GM23248 (cell line): Measurements from ENCODE around the gene SLC38A5. TPM values are rescaled to one million over a fixed set of nuclear protein-coding genes. Genes with fewer than 3 reads are reported as not detected.

ENCODE experiments used
- DNase-seq: peaks from one replicate; pipeline ENCODE4 v3.0.0-alpha.2; 2015
- H2AFZ ChIP-seq: fragments of 200-600 bp; sonication (generic); 2 replicates; pipeline ENCODE4 v1.6.1; 2016; ENCODE audit warnings: antibody characterized with exemption
- H3F3A ChIP-seq: fragments of 200-600 bp; sonication (generic); 2 replicates; pipeline ENCODE4 v1.6.1; 2016; ENCODE audit warnings: mild to moderate bottlenecking, antibody characterized with exemption, mixed run types; ENCODE audit not compliant: insufficient read depth
- H3K27ac ChIP-seq: fragments of 200-600 bp; sonication (generic); 2 replicates; pipeline ENCODE4 v1.5.1; 2016; ENCODE audit warnings: mild to moderate bottlenecking
- H3K27me3 ChIP-seq: fragments of 200-600 bp; sonication (generic); replicated peaks from 2 replicates; pipeline ENCODE4 v1.6.1; 2016; ENCODE audit warnings: mild to moderate bottlenecking; ENCODE audit not compliant: insufficient read depth
- H3K36me3 ChIP-seq: fragments of 200-600 bp; sonication (generic); 2 replicates; pipeline ENCODE4 v1.6.1; 2016; ENCODE audit warnings: low read depth, mild to moderate bottlenecking
- H3K4me1 ChIP-seq: fragments of 200-600 bp; sonication (generic); 2 replicates; pipeline ENCODE4 v1.6.1; 2016; ENCODE audit warnings: mild to moderate bottlenecking; ENCODE audit not compliant: insufficient read depth
- H3K4me2 ChIP-seq: fragments of 200-600 bp; sonication (generic); one replicate; pipeline ENCODE4 v1.6.1; 2016; ENCODE audit warnings: mild to moderate bottlenecking; ENCODE audit not compliant: unreplicated experiment
- H3K4me3 ChIP-seq: fragments of 200-600 bp; sonication (generic); 2 replicates; pipeline ENCODE4 v1.5.1; 2016; ENCODE audit warnings: mild to moderate bottlenecking
- H3K79me2 ChIP-seq: fragments of 200-600 bp; sonication (generic); 2 replicates; pipeline ENCODE4 v1.6.1; 2016; ENCODE audit warnings: mild to moderate bottlenecking; ENCODE audit not compliant: insufficient read depth
- H3K9ac ChIP-seq: fragments of 200-600 bp; sonication (generic); 2 replicates; pipeline ENCODE4 v1.6.1; 2016; ENCODE audit warnings: mild to moderate bottlenecking
- H3K9me2 ChIP-seq: fragments of 200-600 bp; sonication (generic); 2 replicates; pipeline ENCODE4 v1.6.1; 2016; ENCODE audit warnings: mixed run types, mild to moderate bottlenecking, moderate library complexity; ENCODE audit not compliant: insufficient read depth
- H3K9me3 ChIP-seq: fragments of 200-600 bp; sonication (generic); one replicate; pipeline ENCODE4 v1.6.1; 2017; ENCODE audit warnings: low read depth
- H4K20me1 ChIP-seq: fragments of 200-600 bp; sonication (generic); 2 replicates; pipeline ENCODE4 v1.6.0; 2016; ENCODE audit not compliant: insufficient read depth
- EZH2 ChIP-seq: fragments of 200-600 bp; sonication (generic); IDR thresholded peaks from 2 replicates; pipeline ENCODE4 v1.6.1; 2018; ENCODE audit warnings: antibody characterized with exemption, mild to moderate bottlenecking; ENCODE audit not compliant: insufficient read depth, poor library complexity, severe bottlenecking
- EZH2phosphoT487 ChIP-seq: fragments of 200-600 bp; sonication (generic); IDR thresholded peaks from 2 replicates; pipeline ENCODE4 v1.6.1; 2018; ENCODE audit warnings: antibody characterized with exemption, moderate library complexity, mild to moderate bottlenecking, low read depth; ENCODE audit not compliant: insufficient read depth
- WGBS, 2 experiments: methylation state at CpG; one replicate each; pipeline ENCODE4 v1.1.6; 2015 to 2017; ENCODE audit warnings: low lambda C conversion rate in 2 of 2, low coverage in 1 of 2; ENCODE audit errors: missing lambda C conversion rate in 2 of 2; 5-methylcytosine and 5-hydroxymethylcytosine counted together
- in situ Hi-C: fragments of 300-500 bp; cut with MboI; formaldehyde crosslinking; loops from 2 replicates; pipeline ENCODE4 v1.15.0; 2020
- polyA plus RNA-seq: library from polyadenylated mRNA; unstranded; fragments of >200 nt; fragmentation: Nextera tagmentation; extraction: Ambion mirVana; gene quantifications from 2 replicates; pipeline ENCODE4 v1.2.1, GENCODE V29; 2016
- total RNA-seq: library from RNA; depleted of rRNA; stranded (reverse); fragments of >200 nt; shearing (Covaris generic); gene quantifications from 2 replicates; pipeline ENCODE4 v1.2.3, GENCODE V29; 2014

The SLC38A5 gene
- total and polyA plus RNA-seq, 2 experiments from 2014 or later, result 32.4 to 35.3 TPM

DNA sequence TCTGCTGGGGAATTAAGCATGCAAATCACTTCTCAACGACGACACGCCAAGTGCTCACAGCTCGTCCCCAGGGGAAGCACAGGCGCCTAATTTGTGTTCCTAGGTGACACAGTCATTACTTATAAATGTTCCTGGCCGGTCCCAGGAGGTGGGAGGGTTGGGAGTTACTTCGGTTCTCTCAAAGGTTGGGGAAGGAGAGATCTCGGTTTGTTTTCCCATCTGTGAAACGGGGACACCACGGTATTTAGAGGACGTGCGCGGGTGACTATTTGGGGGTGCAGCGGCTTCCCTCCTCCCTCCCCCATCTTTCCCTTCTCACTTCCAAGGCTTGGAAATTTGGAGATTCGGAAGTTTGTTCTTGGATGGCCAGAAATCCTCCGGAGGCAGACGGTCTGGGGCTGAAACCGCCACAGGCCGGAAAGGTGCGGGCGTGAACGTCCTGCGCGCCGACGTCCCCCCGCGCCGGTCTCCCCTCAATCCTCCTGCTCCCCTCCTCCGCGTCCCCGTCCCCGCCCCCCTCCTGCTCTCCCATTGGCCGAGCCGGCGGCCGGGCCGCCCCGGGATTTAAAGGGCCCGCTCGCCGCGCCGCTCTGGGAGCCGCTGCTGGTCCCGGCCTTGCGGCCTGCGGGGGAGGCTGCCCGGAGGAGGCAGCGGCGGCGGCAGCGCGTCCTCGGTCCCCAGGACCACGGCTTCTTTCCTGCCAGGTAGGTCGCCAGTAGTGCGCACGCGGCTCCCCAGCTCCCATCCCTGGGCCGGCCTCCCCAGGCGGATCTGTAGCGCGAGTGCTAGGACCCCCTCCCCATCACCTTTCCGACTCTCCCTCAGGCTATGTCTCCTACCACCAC lies 38.6 kb upstream of the SLC38A5 start, which contains the start of gene PORCN:
Gene PORCN, plus strand, starts transcription at position 593 of the 845 bp plus-strand sequence. CDS start 829 bp downstream, outside the sequence.
- no peaks in the 10 kb centered on the region for H3K36me3 ChIP-seq
- DNase-seq, result peak; percentile 81
- peak within 1 kb of the TSS; percentile 88 for H3K9ac ChIP-seq
- H2AFZ ChIP-seq, result peak within 1 kb of the TSS; percentile 96
- H3K9me3 ChIP-seq, result no peaks in the 10 kb centered on the region
- TF ChIP-seq EZH2phosphoT487 (no peak), EZH2 (no peak)
- no peaks in the 10 kb centered on the region for H3F3A ChIP-seq
- H3K4me3 ChIP-seq, result peak within 1 kb of the TSS; percentile 91
- no peaks in the 10 kb centered on the region for H3K4me1 ChIP-seq
- no peaks in the 10 kb centered on the region for H4K20me1 ChIP-seq
- in situ Hi-C loops, result no loop called here
- H3K27me3 ChIP-seq, result no peaks in the 10 kb centered on the region
- peak within 1 kb of the TSS; percentile 49 for H3K27ac ChIP-seq
- 0 to 2% methylated on average over 13 to 47 of the region's 65 CpGs for WGBS, 2 experiments
- H3K79me2 ChIP-seq, result no peaks in the 10 kb centered on the region
- peak within 1 kb of the TSS; percentile 78 for H3K4me2 ChIP-seq
- H3K9me2 ChIP-seq, result no peaks in the 10 kb centered on the region

DNA sequence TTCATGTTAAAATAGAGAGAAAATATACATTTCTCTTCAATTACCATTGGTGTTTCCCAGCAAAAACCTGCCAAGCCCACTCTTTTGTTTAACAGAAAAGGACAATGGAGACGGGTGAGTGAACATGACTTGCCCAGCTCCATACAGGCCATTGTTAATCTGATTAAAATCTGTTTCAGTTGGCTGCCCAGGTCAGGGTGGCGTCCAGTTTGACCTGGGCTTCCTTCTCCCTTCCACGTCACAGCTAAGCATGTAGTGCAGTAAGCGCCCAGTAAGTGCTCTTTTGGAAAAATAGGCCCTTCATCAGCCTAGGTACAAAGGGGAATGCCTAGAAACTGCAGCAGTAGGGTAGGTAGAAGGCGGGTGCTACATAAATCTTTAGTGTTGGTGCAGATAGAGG lies 37.2 kb upstream of the SLC38A5 start:
- 98 to 99% methylated on average over 5 of the region's 5 CpGs for WGBS, 2 experiments
- Histone ChIP-seq H3K4me3 (no peak overlapping the region), H2AFZ (no peak overlapping the region), H3K4me2 (no peak overlapping the region), H3K9ac (no peak overlapping the region), H4K20me1 (no peaks in the 10 kb centered on the region), H3F3A (no peaks in the 10 kb centered on the region), H3K36me3 (no peaks in the 10 kb centered on the region), H3K27ac (no peak overlapping the region), H3K79me2 (no peaks in the 10 kb centered on the region), H3K9me3 (no peaks in the 10 kb centered on the region), H3K27me3 (no peaks in the 10 kb centered on the region), H3K4me1 (no peaks in the 10 kb centered on the region), H3K9me2 (no peaks in the 10 kb centered on the region)
- TF ChIP-seq EZH2 (no peak), EZH2phosphoT487 (no peak)
- in situ Hi-C loops, result no loop called here
- DNase-seq, result no peak

DNA sequence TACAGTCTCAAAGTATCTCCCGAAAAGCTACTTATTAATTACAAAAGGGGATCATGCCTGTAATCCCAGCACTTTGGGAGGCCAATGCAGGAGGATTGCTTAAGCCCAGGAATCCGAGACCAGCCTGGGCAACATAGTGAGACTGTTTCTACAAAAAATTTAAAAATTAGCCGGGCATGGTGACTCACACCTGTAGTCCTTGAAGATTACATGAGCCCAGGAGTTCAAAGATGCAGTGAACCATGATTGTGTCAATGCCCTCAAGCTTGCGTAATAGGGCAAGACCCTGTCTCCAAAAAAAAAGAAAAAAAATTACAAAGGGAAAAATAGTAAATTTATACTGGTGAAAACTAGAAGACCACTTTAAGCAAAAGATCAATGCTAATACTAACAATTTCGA lies 35.4 kb upstream of the SLC38A5 start:
- no peaks in the 10 kb centered on the region for H3K27me3 ChIP-seq
- in situ Hi-C loops, result no loop called here
- no peak for TF ChIP-seq EZH2phosphoT487
- no peak for TF ChIP-seq EZH2
- no peaks in the 10 kb centered on the region for H3K9me3 ChIP-seq
- H4K20me1 ChIP-seq, result no peaks in the 10 kb centered on the region
- DNase-seq, result no peak
- no peak overlapping the region for H3K4me3 ChIP-seq
- no peaks in the 10 kb centered on the region for H3K36me3 ChIP-seq
- H3K4me1 ChIP-seq, result no peaks in the 10 kb centered on the region
- H3K79me2 ChIP-seq, result no peaks in the 10 kb centered on the region
- no peak overlapping the region for H2AFZ ChIP-seq
- H3K9ac ChIP-seq, result no peak overlapping the region
- H3F3A ChIP-seq, result no peaks in the 10 kb centered on the region
- 85 to 88% methylated on average over 5 of the region's 5 CpGs for WGBS, 2 experiments
- no peak overlapping the region for H3K27ac ChIP-seq
- H3K4me2 ChIP-seq, result no peak overlapping the region
- H3K9me2 ChIP-seq, result no peaks in the 10 kb centered on the region

DNA sequence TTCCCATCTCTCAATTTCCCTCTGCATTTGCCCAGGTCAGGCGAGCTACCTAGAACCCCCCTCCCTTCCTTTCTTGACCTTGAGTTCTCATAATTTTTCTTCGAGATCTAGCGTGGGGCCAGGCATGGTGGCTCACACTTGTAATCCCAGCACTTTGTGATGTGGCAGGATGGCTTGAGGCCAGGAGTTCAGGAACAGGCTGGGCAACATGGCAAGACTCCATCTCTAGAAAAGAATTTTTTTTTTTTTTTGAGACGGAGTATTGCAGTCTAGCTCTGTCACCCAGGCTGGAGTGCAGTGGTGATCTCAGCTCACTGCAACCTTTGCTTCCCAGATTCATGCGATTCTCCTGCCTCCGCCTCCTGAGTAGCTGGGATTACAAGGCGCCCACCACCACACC lies 34.2 kb upstream of the SLC38A5 start:
- no peak for DNase-seq
- TF ChIP-seq EZH2 (no peak), EZH2phosphoT487 (no peak)
- no peaks in the 10 kb centered on the region for H3K79me2 ChIP-seq
- H3K27me3 ChIP-seq, result no peaks in the 10 kb centered on the region
- in situ Hi-C loops, result no loop called here
- no peak overlapping the region for H3K4me2 ChIP-seq
- no peaks in the 10 kb centered on the region for H3K4me1 ChIP-seq
- H3F3A ChIP-seq, result no peaks in the 10 kb centered on the region
- H3K27ac ChIP-seq, result no peak overlapping the region
- no peaks in the 10 kb centered on the region for H3K36me3 ChIP-seq
- H3K9me3 ChIP-seq, result no peaks in the 10 kb centered on the region
- H3K9ac ChIP-seq, result no peak overlapping the region
- 62 to 63% methylated on average over 3 to 7 of the region's 7 CpGs for WGBS, 2 experiments
- H3K9me2 ChIP-seq, result no peaks in the 10 kb centered on the region
- H3K4me3 ChIP-seq, result no peak overlapping the region
- H2AFZ ChIP-seq, result no peak overlapping the region
- H4K20me1 ChIP-seq, result no peaks in the 10 kb centered on the region

DNA sequence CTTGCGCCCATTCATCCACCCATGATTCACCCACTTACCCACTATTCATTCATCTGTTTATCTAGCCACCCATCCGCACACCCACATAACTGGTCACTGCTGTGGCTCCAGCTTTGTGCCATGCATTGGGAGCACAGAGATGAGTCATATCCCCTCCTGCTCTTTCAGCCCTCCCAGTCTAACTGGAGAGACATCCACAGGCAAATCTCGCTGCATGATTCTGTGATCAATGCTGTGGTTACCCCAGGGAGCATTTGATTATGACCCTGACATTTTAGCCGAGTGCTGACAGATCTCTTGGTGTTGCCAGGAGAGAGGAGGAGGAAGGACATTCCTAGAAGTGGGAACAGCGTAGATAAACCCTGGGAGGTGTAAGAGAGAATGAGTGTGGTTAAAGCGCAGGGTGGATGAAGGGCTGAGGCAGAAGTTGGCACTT lies 28.3 kb upstream of the SLC38A5 start:
- WGBS, 2 experiments, result 2 to 3% methylated on average over 6 of the region's 6 CpGs
- H3K36me3 ChIP-seq, result no peaks in the 10 kb centered on the region
- no peaks in the 10 kb centered on the region for H3K79me2 ChIP-seq
- H3K27ac ChIP-seq, result peak overlapping the region; percentile 54
- H2AFZ ChIP-seq, result no peak overlapping the region
- no peaks in the 10 kb centered on the region for H3K9me2 ChIP-seq
- H3K4me1 ChIP-seq, result peaks cover 4% of the 10 kb centered on the region; the same call in 1 of the 2 replicates
- TF ChIP-seq EZH2phosphoT487 (no peak), EZH2 (no peak)
- H3F3A ChIP-seq, result no peaks in the 10 kb centered on the region
- no peak overlapping the region for H3K4me2 ChIP-seq
- in situ Hi-C loops, result loop anchor here (25.0 kb wide), 1 partner anchor 411 kb away; no protein-coding TSS in a partner anchor
- peak; percentile 88 for DNase-seq
- H3K9me3 ChIP-seq, result no peaks in the 10 kb centered on the region
- H4K20me1 ChIP-seq, result no peaks in the 10 kb centered on the region
- H3K27me3 ChIP-seq, result no peaks in the 10 kb centered on the region
- H3K9ac ChIP-seq, result no peak overlapping the region
- no peak overlapping the region for H3K4me3 ChIP-seq
